WTC11 (cell line): ENCODE results near the gene CFL1.

ENCODE experiments used
- TF ChIP-seq, protein P1 (sequence below): fragments of 200-600 bp; IDR thresholded peaks from 2 replicates; pipeline ENCODE4 v1.8.0; 2022; ENCODE audit warnings: antibody characterized with exemption
- TF ChIP-seq, protein P2 (sequence below): sonication (generic); formaldehyde crosslinking; conservative IDR thresholded peaks from 2 replicates; pipeline ENCODE4 v1.8.1; 2023; ENCODE audit warnings: mild to moderate bottlenecking, low read depth, missing genetic modification reagents, moderate library complexity
- TF ChIP-seq, protein P3 (sequence below): sonication (generic); formaldehyde crosslinking; IDR thresholded peaks from 2 replicates; pipeline ENCODE4 v1.8.1; 2022; ENCODE audit warnings: missing genetic modification reagents, borderline replicate concordance
- TF ChIP-seq, protein P4 (sequence below): sonication (generic); formaldehyde crosslinking; IDR thresholded peaks from 2 replicates; pipeline ENCODE4 v1.8.0; 2022; ENCODE audit warnings: missing genetic modification reagents
- TF ChIP-seq, protein P5 (sequence below): sonication (generic); formaldehyde crosslinking; IDR thresholded peaks from 2 replicates; pipeline ENCODE4 v1.8.1; 2023; ENCODE audit warnings: mild to moderate bottlenecking, missing genetic modification reagents

DNA sequence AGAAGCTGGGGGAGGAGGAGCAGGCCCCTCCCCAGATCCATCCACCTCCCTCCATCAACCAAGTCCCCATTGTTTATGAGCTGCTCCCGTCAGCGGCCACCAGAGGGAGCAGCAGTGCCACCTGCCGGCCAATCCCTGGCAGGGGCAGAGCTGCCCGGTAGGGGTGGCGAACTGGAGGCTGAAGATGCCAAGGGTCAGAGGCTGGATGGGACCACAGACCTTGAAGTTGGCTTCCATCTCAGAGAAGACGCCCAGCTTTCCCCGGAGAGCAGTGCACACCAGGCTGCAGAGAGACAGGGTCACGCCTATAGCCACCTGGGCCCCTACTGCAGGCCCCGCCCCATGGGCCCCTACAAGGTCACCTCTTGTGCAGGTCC lies 26.7 kb upstream of the CFL1 start:
- TF ChIP-seq, protein P1, sequence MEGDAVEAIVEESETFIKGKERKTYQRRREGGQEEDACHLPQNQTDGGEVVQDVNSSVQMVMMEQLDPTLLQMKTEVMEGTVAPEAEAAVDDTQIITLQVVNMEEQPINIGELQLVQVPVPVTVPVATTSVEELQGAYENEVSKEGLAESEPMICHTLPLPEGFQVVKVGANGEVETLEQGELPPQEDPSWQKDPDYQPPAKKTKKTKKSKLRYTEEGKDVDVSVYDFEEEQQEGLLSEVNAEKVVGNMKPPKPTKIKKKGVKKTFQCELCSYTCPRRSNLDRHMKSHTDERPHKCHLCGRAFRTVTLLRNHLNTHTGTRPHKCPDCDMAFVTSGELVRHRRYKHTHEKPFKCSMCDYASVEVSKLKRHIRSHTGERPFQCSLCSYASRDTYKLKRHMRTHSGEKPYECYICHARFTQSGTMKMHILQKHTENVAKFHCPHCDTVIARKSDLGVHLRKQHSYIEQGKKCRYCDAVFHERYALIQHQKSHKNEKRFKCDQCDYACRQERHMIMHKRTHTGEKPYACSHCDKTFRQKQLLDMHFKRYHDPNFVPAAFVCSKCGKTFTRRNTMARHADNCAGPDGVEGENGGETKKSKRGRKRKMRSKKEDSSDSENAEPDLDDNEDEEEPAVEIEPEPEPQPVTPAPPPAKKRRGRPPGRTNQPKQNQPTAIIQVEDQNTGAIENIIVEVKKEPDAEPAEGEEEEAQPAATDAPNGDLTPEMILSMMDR: peak; percentile 95
- TF ChIP-seq, protein P2, sequence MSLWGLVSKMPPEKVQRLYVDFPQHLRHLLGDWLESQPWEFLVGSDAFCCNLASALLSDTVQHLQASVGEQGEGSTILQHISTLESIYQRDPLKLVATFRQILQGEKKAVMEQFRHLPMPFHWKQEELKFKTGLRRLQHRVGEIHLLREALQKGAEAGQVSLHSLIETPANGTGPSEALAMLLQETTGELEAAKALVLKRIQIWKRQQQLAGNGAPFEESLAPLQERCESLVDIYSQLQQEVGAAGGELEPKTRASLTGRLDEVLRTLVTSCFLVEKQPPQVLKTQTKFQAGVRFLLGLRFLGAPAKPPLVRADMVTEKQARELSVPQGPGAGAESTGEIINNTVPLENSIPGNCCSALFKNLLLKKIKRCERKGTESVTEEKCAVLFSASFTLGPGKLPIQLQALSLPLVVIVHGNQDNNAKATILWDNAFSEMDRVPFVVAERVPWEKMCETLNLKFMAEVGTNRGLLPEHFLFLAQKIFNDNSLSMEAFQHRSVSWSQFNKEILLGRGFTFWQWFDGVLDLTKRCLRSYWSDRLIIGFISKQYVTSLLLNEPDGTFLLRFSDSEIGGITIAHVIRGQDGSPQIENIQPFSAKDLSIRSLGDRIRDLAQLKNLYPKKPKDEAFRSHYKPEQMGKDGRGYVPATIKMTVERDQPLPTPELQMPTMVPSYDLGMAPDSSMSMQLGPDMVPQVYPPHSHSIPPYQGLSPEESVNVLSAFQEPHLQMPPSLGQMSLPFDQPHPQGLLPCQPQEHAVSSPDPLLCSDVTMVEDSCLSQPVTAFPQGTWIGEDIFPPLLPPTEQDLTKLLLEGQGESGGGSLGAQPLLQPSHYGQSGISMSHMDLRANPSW: no peak
- TF ChIP-seq, protein P3, sequence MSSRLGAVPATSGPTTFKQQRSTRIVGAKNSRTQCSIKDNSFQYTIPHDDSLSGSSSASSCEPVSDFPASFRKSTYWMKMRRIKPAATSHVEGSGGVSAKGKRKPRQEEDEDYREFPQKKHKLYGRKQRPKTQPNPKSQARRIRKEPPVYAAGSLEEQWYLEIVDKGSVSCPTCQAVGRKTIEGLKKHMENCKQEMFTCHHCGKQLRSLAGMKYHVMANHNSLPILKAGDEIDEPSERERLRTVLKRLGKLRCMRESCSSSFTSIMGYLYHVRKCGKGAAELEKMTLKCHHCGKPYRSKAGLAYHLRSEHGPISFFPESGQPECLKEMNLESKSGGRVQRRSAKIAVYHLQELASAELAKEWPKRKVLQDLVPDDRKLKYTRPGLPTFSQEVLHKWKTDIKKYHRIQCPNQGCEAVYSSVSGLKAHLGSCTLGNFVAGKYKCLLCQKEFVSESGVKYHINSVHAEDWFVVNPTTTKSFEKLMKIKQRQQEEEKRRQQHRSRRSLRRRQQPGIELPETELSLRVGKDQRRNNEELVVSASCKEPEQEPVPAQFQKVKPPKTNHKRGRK: 0 out of 2 replicates have a peak, but pooled peaks have one; percentile 23
- TF ChIP-seq, protein P4, sequence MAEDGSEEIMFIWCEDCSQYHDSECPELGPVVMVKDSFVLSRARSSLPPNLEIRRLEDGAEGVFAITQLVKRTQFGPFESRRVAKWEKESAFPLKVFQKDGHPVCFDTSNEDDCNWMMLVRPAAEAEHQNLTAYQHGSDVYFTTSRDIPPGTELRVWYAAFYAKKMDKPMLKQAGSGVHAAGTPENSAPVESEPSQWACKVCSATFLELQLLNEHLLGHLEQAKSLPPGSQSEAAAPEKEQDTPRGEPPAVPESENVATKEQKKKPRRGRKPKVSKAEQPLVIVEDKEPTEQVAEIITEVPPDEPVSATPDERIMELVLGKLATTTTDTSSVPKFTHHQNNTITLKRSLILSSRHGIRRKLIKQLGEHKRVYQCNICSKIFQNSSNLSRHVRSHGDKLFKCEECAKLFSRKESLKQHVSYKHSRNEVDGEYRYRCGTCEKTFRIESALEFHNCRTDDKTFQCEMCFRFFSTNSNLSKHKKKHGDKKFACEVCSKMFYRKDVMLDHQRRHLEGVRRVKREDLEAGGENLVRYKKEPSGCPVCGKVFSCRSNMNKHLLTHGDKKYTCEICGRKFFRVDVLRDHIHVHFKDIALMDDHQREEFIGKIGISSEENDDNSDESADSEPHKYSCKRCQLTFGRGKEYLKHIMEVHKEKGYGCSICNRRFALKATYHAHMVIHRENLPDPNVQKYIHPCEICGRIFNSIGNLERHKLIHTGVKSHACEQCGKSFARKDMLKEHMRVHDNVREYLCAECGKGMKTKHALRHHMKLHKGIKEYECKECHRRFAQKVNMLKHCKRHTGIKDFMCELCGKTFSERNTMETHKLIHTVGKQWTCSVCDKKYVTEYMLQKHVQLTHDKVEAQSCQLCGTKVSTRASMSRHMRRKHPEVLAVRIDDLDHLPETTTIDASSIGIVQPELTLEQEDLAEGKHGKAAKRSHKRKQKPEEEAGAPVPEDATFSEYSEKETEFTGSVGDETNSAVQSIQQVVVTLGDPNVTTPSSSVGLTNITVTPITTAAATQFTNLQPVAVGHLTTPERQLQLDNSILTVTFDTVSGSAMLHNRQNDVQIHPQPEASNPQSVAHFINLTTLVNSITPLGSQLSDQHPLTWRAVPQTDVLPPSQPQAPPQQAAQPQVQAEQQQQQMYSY (CRISPR knock-in tag): no peak
- TF ChIP-seq, protein P5, sequence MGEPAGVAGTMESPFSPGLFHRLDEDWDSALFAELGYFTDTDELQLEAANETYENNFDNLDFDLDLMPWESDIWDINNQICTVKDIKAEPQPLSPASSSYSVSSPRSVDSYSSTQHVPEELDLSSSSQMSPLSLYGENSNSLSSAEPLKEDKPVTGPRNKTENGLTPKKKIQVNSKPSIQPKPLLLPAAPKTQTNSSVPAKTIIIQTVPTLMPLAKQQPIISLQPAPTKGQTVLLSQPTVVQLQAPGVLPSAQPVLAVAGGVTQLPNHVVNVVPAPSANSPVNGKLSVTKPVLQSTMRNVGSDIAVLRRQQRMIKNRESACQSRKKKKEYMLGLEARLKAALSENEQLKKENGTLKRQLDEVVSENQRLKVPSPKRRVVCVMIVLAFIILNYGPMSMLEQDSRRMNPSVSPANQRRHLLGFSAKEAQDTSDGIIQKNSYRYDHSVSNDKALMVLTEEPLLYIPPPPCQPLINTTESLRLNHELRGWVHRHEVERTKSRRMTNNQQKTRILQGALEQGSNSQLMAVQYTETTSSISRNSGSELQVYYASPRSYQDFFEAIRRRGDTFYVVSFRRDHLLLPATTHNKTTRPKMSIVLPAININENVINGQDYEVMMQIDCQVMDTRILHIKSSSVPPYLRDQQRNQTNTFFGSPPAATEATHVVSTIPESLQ (CRISPR knock-in tag): no peak
